ENCODE data around the gene SPOCK1. TPM values are rescaled to one million over a fixed set of nuclear protein-coding genes. Genes with fewer than 3 reads are reported as not detected.

Gene SPOCK1
- polyA plus RNA-seq, 12 donors: 3.1 to 29.9 (median 7.5) TPM; not detected in 1

- no peak for DNase-seq
Observed at GRCh38 chr5:137448868-137449267, 50.3 kb downstream of the SPOCK1 start.

GRCh38 chr5:137446615-137447014, 52.5 kb downstream of the SPOCK1 start:
- no peak for DNase-seq

GRCh38 chr5:137446151-137446550, 53.0 kb downstream of the SPOCK1 start:
- DNase-seq: no peak

GRCh38 chr5:137442660-137443059, 56.5 kb downstream of the SPOCK1 start:
- DNase-seq: no peak

GRCh38 chr5:137441476-137441875, 57.6 kb downstream of the SPOCK1 start:
- DNase-seq: no peak

GRCh38 chr5:137440795-137441194, 58.3 kb downstream of the SPOCK1 start:
- DNase-seq: no peak

GRCh38 chr5:137439645-137440044, 59.5 kb downstream of the SPOCK1 start:
- DNase-seq: no peak

- no peak for DNase-seq
Observed at GRCh38 chr5:137438932-137439331, 60.2 kb downstream of the SPOCK1 start.

GRCh38 chr5:137437774-137438173, 61.4 kb downstream of the SPOCK1 start:
- no peak for DNase-seq

- DNase-seq: no peak
Observed at GRCh38 chr5:137433539-137433938, 65.6 kb downstream of the SPOCK1 start.

- DNase-seq: no peak
Observed at GRCh38 chr5:137432376-137432775, 66.8 kb downstream of the SPOCK1 start.

- no peak for DNase-seq
Observed at GRCh38 chr5:137431051-137431450, 68.1 kb downstream of the SPOCK1 start.

- no peak for DNase-seq
Observed at GRCh38 chr5:137415231-137415681, 83.9 kb downstream of the SPOCK1 start.

GRCh38 chr5:137414112-137414755, 84.9 kb downstream of the SPOCK1 start:
- DNase-seq: no peak

- DNase-seq: no peak
Observed at GRCh38 chr5:137412136-137412535, 87.0 kb downstream of the SPOCK1 start.

GRCh38 chr5:137410234-137411010, 88.7 kb downstream of the SPOCK1 start:
- DNase-seq: no peak

- no peak for DNase-seq
Observed at GRCh38 chr5:137409736-137410135, 89.4 kb downstream of the SPOCK1 start.

GRCh38 chr5:137407090-137407489, 92.0 kb downstream of the SPOCK1 start:
- no peak for DNase-seq

- DNase-seq: no peak
Observed at GRCh38 chr5:137405393-137405792, 93.7 kb downstream of the SPOCK1 start.

GRCh38 chr5:137403869-137404268, 95.3 kb downstream of the SPOCK1 start:
- DNase-seq: no peak

GRCh38 chr5:137402436-137403187, 96.5 kb downstream of the SPOCK1 start:
- DNase-seq: no peak

- no peak for DNase-seq
Observed at GRCh38 chr5:137401946-137402345, 97.2 kb downstream of the SPOCK1 start.

- DNase-seq: no peak
Observed at GRCh38 chr5:137400571-137400970, 98.6 kb downstream of the SPOCK1 start.

All from muscle of arm (tissue), 12 donors.